HTR-8/SVneo (cell line): ENCODE data around the gene MRPS16.
A peak's percentile ranks its signal among the peaks of the same experiment; 100 is the strongest.

Experiments
- DNase-seq: peaks from one replicate; pipeline ENCODE4 v3.0.0; 2011; ENCODE audit warnings: low spot score, mixed read lengths; ENCODE audit not compliant: insufficient read length
- FAIRE-seq: peaks from 2 replicates; lab custom pipeline; 2011; peaks lifted over from hg19 to GRCh38; lab: Jason Lieb, UNC

MRPS16 gene

GRCh38 chr10:73244866-73245477 is 7.5 kb downstream of the MRPS16 start:
- no peak for DNase-seq
- FAIRE-seq = no peak

- DNase-seq (no peak), FAIRE-seq (no peak)
Observed at GRCh38 chr10:73239908-73240307, 12.5 kb downstream of the MRPS16 start.

GRCh38 chr10:73238990-73239566 is 13.4 kb downstream of the MRPS16 start:
- no peak for FAIRE-seq
- no peak for DNase-seq

- no peak for DNase-seq
- no peak for FAIRE-seq
Observed at GRCh38 chr10:73234695-73235094, 17.7 kb downstream of the MRPS16 start.

- FAIRE-seq (no peak), DNase-seq (no peak)
Observed at GRCh38 chr10:73233883-73234282, 18.6 kb downstream of the MRPS16 start.

- FAIRE-seq (no peak), DNase-seq (no peak)
Observed at GRCh38 chr10:73232887-73233286, 19.6 kb downstream of the MRPS16 start.

- DNase-seq (no peak), FAIRE-seq (no peak)
Observed at GRCh38 chr10:73229567-73229966, 22.9 kb downstream of the MRPS16 start.

- DNase-seq (no peak), FAIRE-seq (no peak)
Observed at GRCh38 chr10:73228247-73228646, 24.2 kb downstream of the MRPS16 start.

GRCh38 chr10:73226663-73227062 is 25.8 kb downstream of the MRPS16 start:
- FAIRE-seq = no peak

GRCh38 chr10:73225518-73225917 is 26.9 kb downstream of the MRPS16 start:
- no peak for FAIRE-seq

More at GRCh38 chr10:73226663-73227062, 25.8 kb downstream of the MRPS16 start:
- DNase-seq = no peak

GRCh38 chr10:73220989-73221388 is 31.5 kb downstream of the MRPS16 start:
- FAIRE-seq (no peak), DNase-seq (no peak)

More at GRCh38 chr10:73225518-73225917, 26.9 kb downstream of the MRPS16 start:
- DNase-seq = no peak

GRCh38 chr10:73219384-73219783 is 33.1 kb downstream of the MRPS16 start:
- no peak for DNase-seq
- FAIRE-seq = no peak

GRCh38 chr10:73218431-73219191 is 33.8 kb downstream of the MRPS16 start:
- peak; percentile 26 for DNase-seq
- FAIRE-seq = no peak

- DNase-seq (no peak), FAIRE-seq (no peak)
Observed at GRCh38 chr10:73217628-73218027, 34.8 kb downstream of the MRPS16 start.

- DNase-seq = no peak
- no peak for FAIRE-seq
Observed at GRCh38 chr10:73215749-73216148, 36.7 kb downstream of the MRPS16 start.

GRCh38 chr10:73211106-73211811 is 41.2 kb downstream of the MRPS16 start:
- no peak for FAIRE-seq

GRCh38 chr10:73210395-73211105 is 41.9 kb downstream of the MRPS16 start:
- FAIRE-seq (no peak), DNase-seq (no peak)

More at GRCh38 chr10:73211106-73211811, 41.2 kb downstream of the MRPS16 start:
- DNase-seq = no peak

- DNase-seq = no peak
Observed at GRCh38 chr10:73209705-73210104, 42.7 kb downstream of the MRPS16 start.

GRCh38 chr10:73207883-73208282 is 44.6 kb downstream of the MRPS16 start:
- no peak for DNase-seq
- FAIRE-seq = no peak

More at GRCh38 chr10:73209705-73210104, 42.7 kb downstream of the MRPS16 start:
- FAIRE-seq = no peak

GRCh38 chr10:73206385-73206784 is 46.1 kb downstream of the MRPS16 start:
- DNase-seq (no peak), FAIRE-seq (no peak)
